H1 (cell line): ENCODE measurements around the gene UQCC3. TPM values are rescaled to one million over a fixed set of nuclear protein-coding genes. Genes with fewer than 3 reads are reported as not detected.

Experiments used
- ASH2L ChIP-seq: fragments of 200-600, 300-600 bp; sonication (generic); IDR thresholded peaks from one replicate; pipeline ENCODE4 v1.7.1; 2017; ENCODE audit warnings: low read length
- CTBP2 ChIP-seq: IDR thresholded peaks from 2 replicates; pipeline ENCODE4 v1.7.0; 2011; ENCODE audit warnings: borderline replicate concordance, mild to moderate bottlenecking, moderate library complexity, mixed read lengths, low read length; ENCODE audit not compliant: insufficient read depth, insufficient read length
- MAX ChIP-seq: IDR thresholded peaks from 2 replicates; pipeline ENCODE4 v1.6.1; 2012; ENCODE audit warnings: inconsistent platforms
- POLR2AphosphoS5 ChIP-seq: IDR thresholded peaks from 2 replicates; pipeline ENCODE4 v1.6.1; 2011; ENCODE audit warnings: low read depth, low read length
- RAD21 ChIP-seq, 2 experiments: IDR thresholded peaks in 1 of 2; conservative IDR thresholded peaks in 1 of 2; 2 replicates each; pipeline ENCODE4 v1.6.1; 2011; ENCODE audit warnings: low read depth in 2 of 2, low read length in 2 of 2, improper control_type of control experiment in 1 of 2, inconsistent platforms in 1 of 2, mild to moderate bottlenecking in 1 of 2, moderate library complexity in 1 of 2
- TEAD4 ChIP-seq: IDR thresholded peaks from 2 replicates; pipeline ENCODE4 v1.6.1; 2012; ENCODE audit warnings: low read depth, low read length, inconsistent platforms, mixed read lengths
- YY1 ChIP-seq: IDR thresholded peaks from 2 replicates; pipeline ENCODE4 v1.6.1; 2011; ENCODE audit warnings: low read depth, mild to moderate bottlenecking, low read length
- polyA plus RNA-seq, 7 experiments: library from polyadenylated mRNA; depleted of rRNA in 3 of 7; stranded (reverse) in 5 of 7; unstranded in 2 of 7; fragments of >200 nt in 5 of 7; fragments of 200-250 nt in 2 of 7; gene quantifications; 1 replicate in 5 of 7; 2 replicates in 1 of 7; 4 replicates in 1 of 7; pipeline versions ENCODE4 v1.2.1 to v1.2.3, GENCODE V29; 2011 to 2013; ENCODE audit warnings: missing spikeins in 2 of 7, mixed read lengths in 2 of 7
- small RNA-seq: library from polyadenylated mRNA; stranded (forward); fragments of <200 nt; extraction: miRNeasy Mini kit (QIAGEN cat#:217004); gene quantifications from one replicate; pipeline ENCODE3, GENCODE V24; 2013; ENCODE audit not compliant: insufficient read depth
- total RNA-seq: library from RNA; stranded (reverse); fragmentation: NEBNext Ultra II Directional; extraction: Animal tissue kit (Norgen Biotek cat#: 25700); gene quantifications from 2 replicates; pipeline ENCODE4 v1.2.1, GENCODE V29; 2021

The UQCC3 gene
- total and polyA plus RNA-seq, 2 of the 8 experiments (the other 6 are each of a cell fraction or from before 2014, with no cell fraction given) = 14.2 to 15.7 TPM

DNA sequence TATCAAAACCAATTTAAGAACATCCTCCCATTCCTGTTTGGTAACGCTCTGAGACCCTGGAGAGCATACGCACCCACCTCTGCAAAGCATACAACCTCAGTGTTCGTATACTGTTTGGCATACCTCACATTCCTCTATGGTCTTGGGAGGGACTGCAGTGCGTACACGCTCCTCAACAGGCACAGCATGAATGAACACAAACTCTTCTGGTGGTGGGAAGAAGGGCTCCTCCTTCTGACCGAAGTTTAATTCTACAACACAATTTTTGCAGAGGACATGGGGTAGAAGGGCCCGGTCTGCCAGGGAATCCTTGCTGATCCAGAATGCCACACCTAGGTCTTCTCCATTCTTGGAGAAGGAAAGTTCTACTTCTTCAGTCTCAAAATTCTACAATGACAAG, 50.5 kb downstream of the UQCC3 start (continued):
- TF ChIP-seq TEAD4 (peak; percentile 64; the same call in 1 of the 2 replicates), YY1 (no peak), CTBP2 (no peak), ASH2L (no peak), MAX (no peak), RAD21 (IDR thresholded peaks at IDR 0.05 in 1 of 2, conservative IDR thresholded peaks at IDR 0.05 in 1 of 2; ENCODE audit: low read depth in 2 of 2, low read length in 2 of 2) (peak in 1 of 2 experiments; percentile 6; a peak in 1 of 4 replicates), POLR2AphosphoS5 (no peak)

Small RNA genes within 50 kb of the gene (small RNA-seq; reads per million reads assigned to genes)
- gene SNORA57 = not detected

Other genes starting within 250 kb of the UQCC3 start
- 5.8 and 6.7 TPM in 2 replicates for gene AHNAK, start 124.9 kb upstream of the UQCC3 start, total RNA-seq
- gene AHNAK, start 124.9 kb upstream of the UQCC3 start, polyA plus RNA-seq (2011; rRNA removed) = 2.0 and 2.5 TPM in 2 replicates
- 1,622 and 1,627 TPM in 2 replicates for gene EEF1G, start 97.8 kb upstream of the UQCC3 start, total RNA-seq
- gene EEF1G, start 97.8 kb upstream of the UQCC3 start, polyA plus RNA-seq (2011; rRNA removed) = 1,996 and 2,000 TPM in 2 replicates
- 24.6 and 31.5 TPM in 2 replicates for gene TUT1, start 80.2 kb upstream of the UQCC3 start, total RNA-seq
- gene TUT1, start 80.2 kb upstream of the UQCC3 start, polyA plus RNA-seq (2011; rRNA removed) = 17.8 and 26.2 TPM in 2 replicates
- gene MTA2, start 69.8 kb upstream of the UQCC3 start, total RNA-seq = 114 and 117 TPM in 2 replicates
- 25.7 and 32.2 TPM in 2 replicates for gene MTA2, start 69.8 kb upstream of the UQCC3 start, polyA plus RNA-seq (2011; rRNA removed)
- 29.9 and 31.2 TPM in 2 replicates for gene EML3, start 58.9 kb upstream of the UQCC3 start, total RNA-seq
- gene EML3, start 58.9 kb upstream of the UQCC3 start, polyA plus RNA-seq (2011; rRNA removed) = 19.2 and 30.1 TPM in 2 replicates
- gene ROM1, start 58.4 kb upstream of the UQCC3 start, total RNA-seq = 0.55 and 2.2 TPM in 2 replicates
- gene ROM1, start 58.4 kb upstream of the UQCC3 start, polyA plus RNA-seq (2011; rRNA removed) = 0.86 and 0.91 TPM in 2 replicates
- 28.0 and 34.5 TPM in 2 replicates for gene B3GAT3, start 49.7 kb upstream of the UQCC3 start, total RNA-seq
- 39.0 and 57.7 TPM in 2 replicates for gene B3GAT3, start 49.7 kb upstream of the UQCC3 start, polyA plus RNA-seq (2011; rRNA removed)
- 326 and 330 TPM in 2 replicates for gene GANAB, start 25.1 kb upstream of the UQCC3 start, total RNA-seq
- gene GANAB, start 25.1 kb upstream of the UQCC3 start, polyA plus RNA-seq (2011; rRNA removed) = 289 and 297 TPM in 2 replicates
- 29.3 and 30.1 TPM in 2 replicates for gene INTS5, start 18.4 kb upstream of the UQCC3 start, total RNA-seq
- gene INTS5, start 18.4 kb upstream of the UQCC3 start, polyA plus RNA-seq (2011; rRNA removed) = 23.6 and 30.3 TPM in 2 replicates
- 171 and 173 TPM in 2 replicates for gene C11orf98, start 6.5 kb upstream of the UQCC3 start, total RNA-seq
- gene C11orf98, start 6.5 kb upstream of the UQCC3 start, polyA plus RNA-seq (2011; rRNA removed) = 68.0 and 72.1 TPM in 2 replicates
- 66.1 and 67.8 TPM in 2 replicates for gene CSKMT, start 6.4 kb upstream of the UQCC3 start, total RNA-seq
- 12.0 and 26.4 TPM in 2 replicates for gene CSKMT, start 6.4 kb upstream of the UQCC3 start, polyA plus RNA-seq (2011; rRNA removed)
- gene LBHD1, start 594 bp downstream of the UQCC3 start, total RNA-seq = 3.6 and 5.2 TPM in 2 replicates
- 2.3 and 2.8 TPM in 2 replicates for gene LBHD1, start 594 bp downstream of the UQCC3 start, polyA plus RNA-seq (2011; rRNA removed)
- gene UBXN1, start 7.4 kb downstream of the UQCC3 start, total RNA-seq = 104 and 114 TPM in 2 replicates
- gene UBXN1, start 7.4 kb downstream of the UQCC3 start, polyA plus RNA-seq (2011; rRNA removed) = 78.6 and 126 TPM in 2 replicates
- gene LRRN4CL, start 17.9 kb downstream of the UQCC3 start, total RNA-seq = 0.26 TPM in 1 of 2 replicates, not detected in the other
- gene LRRN4CL, start 17.9 kb downstream of the UQCC3 start, polyA plus RNA-seq (2011; rRNA removed) = 0.03 and 0.05 TPM in 2 replicates
- 59.5 and 73.7 TPM in 2 replicates for gene BSCL2, start 35.8 kb downstream of the UQCC3 start, total RNA-seq
- 264 and 286 TPM in 2 replicates for gene BSCL2, start 35.8 kb downstream of the UQCC3 start, polyA plus RNA-seq (2011; rRNA removed)
- gene GNG3, start 36.0 kb downstream of the UQCC3 start, total RNA-seq = 4.9 and 6.4 TPM in 2 replicates
- gene GNG3, start 36.0 kb downstream of the UQCC3 start, polyA plus RNA-seq (2011; rRNA removed) = 10.9 and 12.1 TPM in 2 replicates
- 44.3 and 46.4 TPM in 2 replicates for gene HNRNPUL2, start 55.8 kb downstream of the UQCC3 start, total RNA-seq
- gene HNRNPUL2, start 55.8 kb downstream of the UQCC3 start, polyA plus RNA-seq (2011; rRNA removed) = 12.7 and 14.9 TPM in 2 replicates
- 34.1 and 34.5 TPM in 2 replicates for gene TTC9C, start 56.8 kb downstream of the UQCC3 start, total RNA-seq
- gene TTC9C, start 56.8 kb downstream of the UQCC3 start, polyA plus RNA-seq (2011; rRNA removed) = 25.4 and 28.1 TPM in 2 replicates
- 76.5 and 76.9 TPM in 2 replicates for gene ZBTB3, start 82.5 kb downstream of the UQCC3 start, total RNA-seq
- gene ZBTB3, start 82.5 kb downstream of the UQCC3 start, polyA plus RNA-seq (2011; rRNA removed) = 30.2 and 39.5 TPM in 2 replicates
- 126 and 131 TPM in 2 replicates for gene POLR2G, start 89.9 kb downstream of the UQCC3 start, total RNA-seq
- 206 and 329 TPM in 2 replicates for gene POLR2G, start 89.9 kb downstream of the UQCC3 start, polyA plus RNA-seq (2011; rRNA removed)
- 29.6 and 31.9 TPM in 2 replicates for gene TAF6L, start 99.7 kb downstream of the UQCC3 start, total RNA-seq
- 24.8 and 37.3 TPM in 2 replicates for gene TAF6L, start 99.7 kb downstream of the UQCC3 start, polyA plus RNA-seq (2011; rRNA removed)
- 16.3 and 18.6 TPM in 2 replicates for gene TMEM179B, start 115.7 kb downstream of the UQCC3 start, total RNA-seq
- gene TMEM179B, start 115.7 kb downstream of the UQCC3 start, polyA plus RNA-seq (2011; rRNA removed) = 62.2 and 65.1 TPM in 2 replicates
- 22.9 and 23.5 TPM in 2 replicates for gene TMEM223, start 120.3 kb downstream of the UQCC3 start, total RNA-seq
- 59.7 and 64.1 TPM in 2 replicates for gene TMEM223, start 120.3 kb downstream of the UQCC3 start, polyA plus RNA-seq (2011; rRNA removed)
- 44.8 and 49.8 TPM in 2 replicates for gene NXF1, start 133.8 kb downstream of the UQCC3 start, total RNA-seq
- 48.1 and 63.6 TPM in 2 replicates for gene NXF1, start 133.8 kb downstream of the UQCC3 start, polyA plus RNA-seq (2011; rRNA removed)
- 24.2 and 25.3 TPM in 2 replicates for gene STX5, start 160.4 kb downstream of the UQCC3 start, total RNA-seq
- 23.4 and 28.5 TPM in 2 replicates for gene STX5, start 160.4 kb downstream of the UQCC3 start, polyA plus RNA-seq (2011; rRNA removed)
- gene TEX54, start 161.2 kb downstream of the UQCC3 start, total RNA-seq = 1.2 TPM in 1 of 2 replicates, not detected in the other
- not detected in 2 replicates for gene TEX54, start 161.2 kb downstream of the UQCC3 start, polyA plus RNA-seq (2011; rRNA removed)
- 97.0 and 101 TPM in 2 replicates for gene WDR74, start 167.9 kb downstream of the UQCC3 start, total RNA-seq
- 93.6 and 116 TPM in 2 replicates for gene WDR74, start 167.9 kb downstream of the UQCC3 start, polyA plus RNA-seq (2011; rRNA removed)
- 393 and 410 TPM in 2 replicates for gene SLC3A2, start 209.2 kb downstream of the UQCC3 start, total RNA-seq
- gene SLC3A2, start 209.2 kb downstream of the UQCC3 start, polyA plus RNA-seq (2011; rRNA removed) = 435 and 574 TPM in 2 replicates
- gene CHRM1, start 249.7 kb downstream of the UQCC3 start, total RNA-seq = not detected in 2 replicates
- gene CHRM1, start 249.7 kb downstream of the UQCC3 start, polyA plus RNA-seq (2011; rRNA removed) = 0.05 and 0.08 TPM in 2 replicates